GM19239 (cell line): ENCODE results near the gene C5.

Experiments
- DNase-seq: peaks from one replicate; pipeline ENCODE4 v3.0.0; 2011; ENCODE audit warnings: low spot score; ENCODE audit not compliant: insufficient read length
- FAIRE-seq: peaks from 2 replicates; lab custom pipeline; 2011; peaks lifted over from hg19 to GRCh38; lab: Jason Lieb, UNC

C5 gene

DNA sequence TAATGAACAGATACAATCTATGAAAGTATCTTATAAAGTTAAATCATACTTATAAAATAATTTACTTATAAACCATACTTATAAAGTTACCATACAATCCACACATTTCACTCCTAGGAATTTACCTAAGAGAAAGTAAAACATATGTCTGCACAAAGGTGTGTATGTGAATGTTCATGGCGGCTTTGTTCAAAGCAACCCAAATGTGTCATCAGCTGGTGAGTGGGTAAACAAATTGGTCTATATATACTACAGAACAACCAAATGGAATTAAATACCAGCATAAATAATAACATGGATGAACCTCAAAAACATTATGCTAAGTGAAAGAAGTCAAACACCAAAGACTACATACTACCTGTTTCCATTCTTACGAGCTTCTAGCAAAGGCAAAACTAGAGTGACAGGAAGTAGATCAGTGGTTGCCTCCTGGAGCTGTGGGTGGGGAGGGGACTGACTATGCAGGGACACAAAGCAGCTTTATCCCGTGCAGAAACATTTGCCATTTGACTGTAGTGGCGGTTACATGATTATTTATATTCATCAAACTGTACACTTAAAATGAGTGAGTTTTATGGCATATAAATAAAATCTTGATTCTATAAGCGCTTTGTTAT is 134.1 kb downstream of the C5 start:
- no peak for FAIRE-seq
- no peak for DNase-seq

DNA sequence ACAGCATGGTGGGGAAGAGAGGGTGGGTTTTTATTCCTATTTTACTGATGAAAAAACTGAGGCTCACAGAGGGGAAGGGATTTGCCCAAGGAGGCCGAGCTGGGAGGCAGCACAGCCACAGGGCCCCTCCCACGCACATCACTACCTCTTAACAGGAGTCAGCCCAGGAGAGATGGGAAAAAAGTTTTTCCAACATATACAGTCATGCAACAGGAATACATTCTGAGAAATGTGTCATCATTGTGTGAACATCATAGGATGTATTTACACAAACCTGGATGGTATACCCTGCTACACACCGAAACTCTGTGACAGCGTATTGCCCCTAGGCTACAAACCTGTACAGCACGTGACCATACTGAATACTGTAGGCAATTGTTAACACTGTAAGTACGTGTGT is 135.1 kb downstream of the C5 start:
- FAIRE-seq (no peak), DNase-seq (no peak)

DNA sequence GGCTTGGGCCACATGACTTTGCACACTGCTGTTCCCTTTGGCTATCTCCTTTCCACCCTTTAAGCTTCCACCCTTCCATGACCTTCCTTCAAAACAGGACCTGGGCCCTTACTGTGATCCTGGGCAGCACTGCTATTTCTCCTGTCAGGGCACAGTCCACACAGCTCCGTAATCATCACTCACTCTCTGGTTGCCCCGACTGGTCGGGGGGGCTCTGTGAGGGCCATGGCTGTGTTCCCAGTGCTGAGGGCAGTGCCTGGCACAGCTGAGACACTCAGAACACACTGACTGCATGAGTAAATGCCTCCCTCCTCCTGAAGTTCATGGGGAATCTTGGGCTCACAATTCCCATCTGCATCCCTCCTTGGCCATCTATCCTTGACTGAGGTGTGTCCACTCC is 135.7 kb downstream of the C5 start:
- no peak for FAIRE-seq
- DNase-seq, result no peak

DNA sequence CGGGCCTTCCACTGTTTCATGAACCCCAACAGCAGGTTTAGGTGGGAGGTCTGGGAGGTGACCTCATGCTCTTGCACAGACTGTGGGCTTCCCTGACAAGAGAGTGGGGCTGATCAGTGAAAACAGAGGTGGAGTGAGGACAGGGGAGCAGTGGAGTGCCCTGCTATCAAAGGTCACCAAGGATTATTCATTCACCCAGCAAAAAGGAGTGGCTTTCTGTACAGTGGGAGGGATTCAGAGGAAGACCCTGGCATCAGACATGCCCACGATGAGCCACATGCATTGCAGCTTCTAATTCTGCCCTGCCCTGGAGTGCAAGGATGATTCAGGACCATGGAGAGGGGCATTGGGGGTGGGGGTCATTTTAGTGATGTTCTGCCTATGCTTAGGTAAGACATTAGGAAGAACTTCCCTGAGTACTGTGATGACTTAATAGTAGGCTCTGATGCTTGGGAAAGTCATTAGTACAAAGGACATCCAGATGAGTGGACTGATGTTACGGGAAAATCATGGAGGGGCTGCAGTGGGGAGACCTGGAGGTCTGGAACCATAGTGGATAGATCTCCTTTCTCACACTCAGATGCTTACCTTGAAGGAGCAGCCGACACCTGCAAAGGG is 136.3 kb downstream of the C5 start:
- no peak for FAIRE-seq
- DNase-seq, result no peak

GRCh38 chr9:120912958-120913646 is 137.0 kb downstream of the C5 start:
- DNase-seq, result no peak
- no peak for FAIRE-seq

- FAIRE-seq, result no peak
- no peak for DNase-seq
Observed at GRCh38 chr9:120911295-120911837, 138.7 kb downstream of the C5 start.

GRCh38 chr9:120910643-120911042 is 139.4 kb downstream of the C5 start:
- no peak for DNase-seq
- FAIRE-seq, result no peak

- FAIRE-seq (no peak), DNase-seq (no peak)
Observed at GRCh38 chr9:120909904-120910303, 140.2 kb downstream of the C5 start.

- DNase-seq (no peak), FAIRE-seq (no peak)
Observed at GRCh38 chr9:120905315-120906164, 144.5 kb downstream of the C5 start.

DNA sequence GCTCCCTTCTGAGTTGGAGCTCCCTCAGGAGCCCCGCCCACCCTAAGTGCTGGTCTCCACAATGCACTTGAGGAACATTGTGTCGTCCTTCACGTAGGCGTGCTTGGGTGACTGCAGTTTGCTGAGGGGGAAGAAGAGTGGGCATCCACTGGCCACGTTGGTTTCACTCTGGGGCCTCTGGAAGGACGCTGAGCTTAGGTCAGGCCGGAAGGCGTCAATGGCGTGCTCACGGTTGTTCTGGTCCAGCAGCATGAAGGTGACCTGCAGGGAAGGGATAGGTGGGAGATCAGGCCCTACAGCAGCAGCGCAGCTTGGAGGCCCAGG is 145.1 kb downstream of the C5 start:
- no peak for FAIRE-seq

DNA sequence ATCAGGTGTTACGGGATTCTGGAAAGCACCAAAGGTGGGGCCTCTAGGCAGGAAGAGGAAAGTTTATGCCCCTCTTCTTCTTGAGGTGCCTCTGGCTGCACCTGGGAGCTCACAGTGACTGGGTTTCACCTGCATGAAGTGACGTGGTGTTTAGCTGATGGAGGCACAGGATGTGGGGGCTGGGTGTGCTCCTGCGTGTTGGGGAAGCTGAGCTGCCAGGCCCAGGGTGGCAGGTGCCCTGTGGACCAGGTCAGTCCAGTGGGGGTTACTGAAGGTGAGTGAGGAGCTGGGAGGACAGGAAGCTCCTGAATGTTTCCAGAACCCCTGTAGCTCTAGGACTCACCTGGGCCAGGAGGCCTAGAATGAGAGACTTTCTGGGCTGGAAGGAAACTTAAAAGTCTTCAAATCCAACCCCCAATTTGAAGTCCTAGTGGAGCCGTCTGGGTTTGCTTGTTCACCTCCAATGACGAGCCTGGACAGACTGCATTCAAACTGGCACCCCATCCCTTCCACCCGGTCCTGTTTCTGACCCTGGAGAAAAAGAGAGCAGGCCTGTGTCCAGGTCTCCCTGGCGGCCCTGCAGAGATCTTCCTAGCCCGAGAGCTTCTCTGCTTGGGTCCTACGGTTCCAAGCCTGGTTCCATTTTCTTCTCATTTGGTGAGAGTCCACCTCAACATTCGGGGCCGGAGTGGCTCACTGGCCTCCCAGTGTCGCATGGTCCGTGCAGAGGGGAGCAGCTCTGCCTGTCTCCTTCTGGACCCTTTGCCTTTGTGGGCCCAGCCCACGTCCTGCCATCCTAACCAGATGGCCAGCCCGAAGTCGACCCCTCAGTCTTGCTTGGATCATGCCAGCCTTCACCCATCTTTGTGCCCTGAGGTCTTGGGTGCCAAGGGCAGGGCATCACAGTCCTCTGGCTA is 145.8 kb downstream of the C5 start:
- no peak for DNase-seq
- no peak for FAIRE-seq

More for the DNA sequence above, 145.1 kb downstream of the C5 start:
- no peak for DNase-seq

DNA sequence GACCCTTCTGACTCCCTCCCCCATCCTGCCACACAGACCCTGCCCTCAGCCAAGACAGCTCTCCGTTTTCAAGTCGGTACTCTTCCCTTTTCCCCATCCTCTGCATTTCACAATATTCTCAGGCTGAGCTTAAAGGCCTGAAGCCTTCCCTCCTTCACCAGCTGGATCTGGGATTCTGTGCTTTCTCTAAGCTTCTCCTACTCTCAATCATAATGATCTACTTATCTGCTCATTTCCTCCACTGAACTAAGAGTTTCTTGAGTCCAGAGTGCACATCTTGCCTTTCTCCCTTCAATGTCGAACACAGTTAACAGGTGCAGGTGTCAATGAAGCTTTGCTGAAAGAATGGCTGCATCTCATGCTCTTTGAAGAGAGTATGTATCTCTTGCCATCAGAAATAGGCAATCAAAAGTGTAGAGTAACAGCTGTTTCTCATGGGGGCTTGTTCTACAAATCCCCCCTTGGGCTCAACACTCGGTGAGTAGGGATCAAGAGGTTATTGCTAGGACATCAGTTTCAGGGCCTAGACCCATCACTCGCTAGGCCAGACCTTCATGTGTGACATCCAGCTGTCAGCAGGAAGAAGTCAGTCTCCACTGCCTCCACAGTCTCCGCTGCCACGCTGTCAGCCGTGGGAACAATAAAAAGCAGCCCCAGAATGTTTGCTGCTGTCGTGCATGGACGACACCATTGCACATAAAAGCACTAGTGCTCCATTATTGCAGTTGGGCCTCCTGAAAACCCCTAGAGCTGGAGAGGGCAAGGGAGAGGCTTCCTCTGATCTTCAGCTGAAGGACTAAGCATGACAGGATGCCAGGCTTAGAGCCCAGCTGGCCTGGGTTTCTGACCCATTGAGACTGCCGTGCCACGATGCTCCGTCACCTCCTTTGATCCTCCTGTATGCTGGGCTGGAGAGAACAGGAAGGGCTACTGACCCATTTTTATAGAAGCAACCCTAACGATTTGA is 147.2 kb downstream of the C5 start:
- no peak for DNase-seq
- peak; percentile 55 for FAIRE-seq
